K562 (cell line): ENCODE results near the gene MICOS13. TPM values are rescaled to one million over a fixed set of nuclear protein-coding genes. Genes with fewer than 3 reads are reported as not detected.

Experiments used
- CREM ChIP-seq: IDR thresholded peaks from 2 replicates; pipeline ENCODE4 v1.6.1; 2014; ENCODE audit warnings: antibody characterized with exemption, low read depth
- CTCFL ChIP-seq: IDR thresholded peaks from 2 replicates; pipeline ENCODE4 v1.6.1; 2011; ENCODE audit warnings: borderline replicate concordance, low read depth, mild to moderate bottlenecking, moderate library complexity, low read length; ENCODE audit not compliant: insufficient read depth, poor library complexity, severe bottlenecking
- ESRRA ChIP-seq: fragments of 450-650 bp; IDR thresholded peaks from 2 replicates; pipeline ENCODE4 v1.6.1; 2014; ENCODE audit warnings: low read depth, mild to moderate bottlenecking, moderate library complexity, borderline replicate concordance
- ETV1 ChIP-seq: fragments of 450-650 bp; conservative IDR thresholded peaks from 2 replicates; pipeline ENCODE4 v1.6.1; 2016; ENCODE audit warnings: missing genetic modification characterization, control low read depth, low read depth, missing compliant biosample characterization
- GATA2 ChIP-seq: sonication (generic); formaldehyde crosslinking; IDR thresholded peaks from 2 replicates; pipeline ENCODE4 v1.4.0; 2020; ENCODE audit warnings: mild to moderate bottlenecking, missing genetic modification reagents
- GTF2B ChIP-seq: IDR thresholded peaks from 2 replicates; pipeline ENCODE4 v1.6.1; 2011; ENCODE audit not compliant: insufficient read length; ENCODE audit errors: extremely low read depth
- HDAC8 ChIP-seq: fragments of 450-650 bp; IDR thresholded peaks from 2 replicates; pipeline ENCODE4 v1.6.1; 2016; ENCODE audit warnings: mild to moderate bottlenecking, missing genetic modification characterization, moderate library complexity, missing compliant biosample characterization
- NCOR1 ChIP-seq: fragments of 450-650 bp; IDR thresholded peaks from 2 replicates; pipeline ENCODE4 v1.6.1; 2016; ENCODE audit warnings: mild to moderate bottlenecking, moderate library complexity
- NFRKB ChIP-seq: fragments of 450-650 bp; IDR thresholded peaks from 2 replicates; pipeline ENCODE4 v1.6.1; 2016; ENCODE audit warnings: low read depth
- NKRF ChIP-seq: fragments of 450-650 bp; IDR thresholded peaks from 2 replicates; pipeline ENCODE4 v1.6.1; 2016; ENCODE audit warnings: borderline replicate concordance
- PHF20 ChIP-seq: fragments of 450-650 bp; IDR thresholded peaks from 2 replicates; pipeline ENCODE4 v1.6.1; 2018; ENCODE audit not compliant: partially characterized antibody
- RB1 ChIP-seq: fragments of 450-650 bp; IDR thresholded peaks from 2 replicates; pipeline ENCODE4 v1.6.1; 2017; ENCODE audit warnings: low read depth, mild to moderate bottlenecking
- SMC3 ChIP-seq: conservative IDR thresholded peaks from 2 replicates; pipeline ENCODE4 v1.6.1; 2011; ENCODE audit warnings: low read depth, low read length, improper control_type of control experiment; ENCODE audit not compliant: insufficient read depth
- SOX6 ChIP-seq: fragments of 450-650 bp; IDR thresholded peaks from 2 replicates; pipeline ENCODE4 v1.6.1; 2014; ENCODE audit warnings: mild to moderate bottlenecking
- TAF7 ChIP-seq: fragments of 450-650 bp; IDR thresholded peaks from 2 replicates; pipeline ENCODE4 v1.6.1; 2016; ENCODE audit warnings: missing genetic modification characterization, missing compliant biosample characterization
- TFAP4 ChIP-seq: sonication (generic); formaldehyde crosslinking; IDR thresholded peaks from 2 replicates; pipeline ENCODE4 v1.8.0; 2022; ENCODE audit warnings: missing genetic modification reagents, mild to moderate bottlenecking, moderate library complexity, borderline replicate concordance
- XRCC3 ChIP-seq: fragments of 450-650 bp; IDR thresholded peaks from 2 replicates; pipeline ENCODE4 v1.6.1; 2017; ENCODE audit warnings: mild to moderate bottlenecking, moderate library complexity
- ZBTB49 ChIP-seq: sonication (generic); formaldehyde crosslinking; IDR thresholded peaks from 2 replicates; pipeline ENCODE4 v1.8.0; 2022; ENCODE audit warnings: missing genetic modification reagents, mild to moderate bottlenecking, borderline replicate concordance
- ZFP1 ChIP-seq: fragments of 450-650 bp; formaldehyde crosslinking; IDR thresholded peaks from 2 replicates; pipeline ENCODE4 v1.4.0; 2020; ENCODE audit warnings: mild to moderate bottlenecking, mixed read lengths
- polyA plus RNA-seq, 8 experiments: library from polyadenylated mRNA; depleted of rRNA in 4 of 8; stranded (reverse) in 5 of 8; unstranded in 3 of 8; fragments of >200 nt; fragmentation: Nextera tagmentation in 2 of 8; fragmentation: Illumina TruSeq in 1 of 8; extraction: Ambion mirVana in 2 of 8; extraction: Trizol in 1 of 8; gene quantifications; 2 replicates each; pipeline versions ENCODE4 v1.2.1 to v1.2.3, GENCODE V29; 2011 to 2014; ENCODE audit warnings: inconsistent platforms in 1 of 8, missing spikeins in 1 of 8
- total RNA-seq, 7 experiments: library from RNA; depleted of rRNA in 6 of 7; stranded (reverse); fragments of >200 nt in 6 of 7; fragmentation: Illumina TruSeq in 2 of 7; extraction: Trizol in 2 of 7; gene quantifications; 2 replicates each; pipeline versions ENCODE4 v1.2.1 to v1.2.3, GENCODE V29; 2011 to 2021; ENCODE audit warnings: low replicate concordance in 1 of 7

Gene MICOS13
- total and polyA plus RNA-seq, 9 of the 15 experiments (the other 6 are each of a cell fraction or from before 2014, with no cell fraction given), result 15.5 to 220 (median 49.4) TPM

- TF ChIP-seq SMC3, result peak; percentile 43
- peak; percentile 77 for TF ChIP-seq ESRRA
- peak; percentile 72 for TF ChIP-seq NFRKB
- TF ChIP-seq HDAC8 (tag), result no peak; the same call in 1 of the 2 replicates
- no peak for TF ChIP-seq ZFP1 (CRISPR knock-in tag)
- TF ChIP-seq TFAP4 (CRISPR knock-in tag), result peak; percentile 95
- TF ChIP-seq SOX6, result peak; percentile 71
- no peak for TF ChIP-seq XRCC3
- TF ChIP-seq CREM, result peak; percentile 99
- TF ChIP-seq NKRF, result peak; percentile 99
- peak; percentile 76 for TF ChIP-seq PHF20
- TF ChIP-seq NCOR1, result peak; percentile 18; the same call in 1 of the 2 replicates
- TF ChIP-seq ZBTB49 (CRISPR knock-in tag), result no peak
- TF ChIP-seq RB1, result peak; percentile 87; the same call in 1 of the 2 replicates
- TF ChIP-seq GATA2 (CRISPR knock-in tag), result no peak
- peak; percentile 34 for TF ChIP-seq CTCFL
- 0 out of 2 replicates have a peak, but pooled peaks have one; percentile 40 for TF ChIP-seq TAF7 (tag)
- TF ChIP-seq GTF2B, result no peak
- TF ChIP-seq ETV1 (tag), result peak; percentile 98
Measured at GRCh38 chr19:5719961-5720790, 39.9 kb upstream of the MICOS13 start, which contains the start of the genes CATSPERD and LONP1 (continued).
